H9 (cell line): ENCODE measurements around the gene IP6K2. TPM values are rescaled to one million over a fixed set of nuclear protein-coding genes. Genes with fewer than 3 reads are reported as not detected.

ENCODE experiments used
- DNase-seq: peaks from one replicate; pipeline ENCODE4 v3.0.0-alpha.2; 2017
- H2AFZ ChIP-seq: one replicate; pipeline ENCODE4 v1.6.1; 2013; ENCODE audit warnings: mild to moderate bottlenecking, low read length, control low read depth, moderate library complexity
- H2AK5ac ChIP-seq: 2 replicates; pipeline ENCODE4 v1.6.1; 2013; ENCODE audit warnings: low read length, control low read depth, mixed read lengths; ENCODE audit not compliant: insufficient read length
- H2BK120ac ChIP-seq: one replicate; pipeline ENCODE4 v1.6.1; 2013; ENCODE audit warnings: low read depth, mild to moderate bottlenecking, low read length, control low read depth, inconsistent platforms; ENCODE audit not compliant: poor library complexity, severe bottlenecking
- H2BK12ac ChIP-seq: 2 replicates; pipeline ENCODE4 v1.6.1; 2013; ENCODE audit warnings: low read length, control low read depth, mixed read lengths, low read depth; ENCODE audit not compliant: insufficient read length
- H2BK15ac ChIP-seq: 2 replicates; pipeline ENCODE4 v1.6.1; 2013; ENCODE audit warnings: low read depth, low read length, control low read depth
- H2BK20ac ChIP-seq: one replicate; pipeline ENCODE4 v1.6.1; 2013; ENCODE audit warnings: low read depth, mild to moderate bottlenecking, low read length, control low read depth, inconsistent platforms; ENCODE audit not compliant: poor library complexity, severe bottlenecking
- H2BK5ac ChIP-seq: 2 replicates; pipeline ENCODE4 v1.6.1; 2013; ENCODE audit warnings: low read length, control low read depth, mixed read lengths; ENCODE audit not compliant: insufficient read length
- H3K14ac ChIP-seq: 2 replicates; pipeline ENCODE4 v1.6.1; 2013; ENCODE audit warnings: low read length, control low read depth; ENCODE audit not compliant: insufficient read depth
- H3K18ac ChIP-seq: 2 replicates; pipeline ENCODE4 v1.6.1; 2013; ENCODE audit warnings: low read depth, mild to moderate bottlenecking, mixed read lengths, low read length, control low read depth; ENCODE audit not compliant: insufficient read length
- H3K23ac ChIP-seq: 2 replicates; pipeline ENCODE4 v1.6.1; 2013; ENCODE audit warnings: low read length, control low read depth, mixed read lengths, low read depth; ENCODE audit not compliant: insufficient read length
- H3K23me2 ChIP-seq: 2 replicates; pipeline ENCODE4 v1.6.1; 2013; ENCODE audit warnings: low read depth, mild to moderate bottlenecking, mixed read lengths, low read length, control low read depth; ENCODE audit not compliant: insufficient read length, poor library complexity, severe bottlenecking
- H3K27ac ChIP-seq: 2 replicates; pipeline ENCODE4 v1.5.1; 2013; ENCODE audit warnings: low read length, control low read depth, mixed read lengths, low read depth; ENCODE audit not compliant: insufficient read length
- H3K27me3 ChIP-seq: 2 replicates; pipeline ENCODE4 v1.6.1; 2013; ENCODE audit warnings: low read length, control low read depth, inconsistent platforms; ENCODE audit not compliant: insufficient read depth
- H3K4ac ChIP-seq: 2 replicates; pipeline ENCODE4 v1.6.1; 2013; ENCODE audit warnings: low read depth, mild to moderate bottlenecking, control low read depth, inconsistent platforms, low read length, moderate library complexity
- H3K4me1 ChIP-seq: 2 replicates; pipeline ENCODE4 v1.6.1; 2013; ENCODE audit warnings: low read length, control low read depth, inconsistent platforms; ENCODE audit not compliant: insufficient read depth
- H3K4me2 ChIP-seq: 2 replicates; pipeline ENCODE4 v1.6.1; 2013; ENCODE audit warnings: low read length, control low read depth, mixed read lengths; ENCODE audit not compliant: insufficient read length, insufficient read depth
- H3K56ac ChIP-seq: 2 replicates; pipeline ENCODE4 v1.6.1; 2013; ENCODE audit warnings: low read depth, mild to moderate bottlenecking, mixed read lengths, low read length, control low read depth; ENCODE audit not compliant: insufficient read length
- H3K79me1 ChIP-seq: 2 replicates; pipeline ENCODE4 v1.6.1; 2013; ENCODE audit warnings: low read depth, mild to moderate bottlenecking, moderate library complexity, low read length, control low read depth, inconsistent platforms; ENCODE audit not compliant: insufficient read depth, poor library complexity, severe bottlenecking
- H3K79me2 ChIP-seq: 2 replicates; pipeline ENCODE4 v1.6.1; 2013; ENCODE audit warnings: low read length, control low read depth, inconsistent platforms; ENCODE audit not compliant: insufficient read depth
- H3K9ac ChIP-seq: 2 replicates; pipeline ENCODE4 v1.6.1; 2013; ENCODE audit warnings: low read length, control low read depth, mixed read lengths; ENCODE audit not compliant: insufficient read length; ENCODE audit errors: extremely low read depth
- H3K9me3 ChIP-seq: one replicate; pipeline ENCODE4 v1.6.1; 2013; ENCODE audit warnings: low read depth, low read length, inconsistent platforms; ENCODE audit not compliant: control insufficient read depth
- H3T11ph ChIP-seq: one replicate; pipeline ENCODE4 v1.6.1; 2013; ENCODE audit warnings: mild to moderate bottlenecking, low read length, control low read depth, inconsistent platforms
- H4K20me1 ChIP-seq: one replicate; pipeline ENCODE4 v1.6.1; 2013; ENCODE audit not compliant: control insufficient read depth, insufficient read length, insufficient read depth
- H4K5ac ChIP-seq: 2 replicates; pipeline ENCODE4 v1.6.1; 2013; ENCODE audit warnings: low read depth, mild to moderate bottlenecking, mixed read lengths, low read length, control low read depth; ENCODE audit not compliant: insufficient read length
- H4K8ac ChIP-seq: replicated peaks from 2 replicates; pipeline ENCODE4 v1.6.1; 2013; ENCODE audit warnings: low read length, control low read depth, mixed read lengths, low read depth; ENCODE audit not compliant: insufficient read length
- H4K91ac ChIP-seq: 2 replicates; pipeline ENCODE4 v1.6.1; 2013; ENCODE audit warnings: low read depth, mild to moderate bottlenecking, moderate library complexity, mixed read lengths, low read length, control low read depth; ENCODE audit not compliant: insufficient read length
- H3K27ac Mint-ChIP-seq, 3 experiments: 2 replicates in 2 of 3; 3 replicates in 1 of 3; pipeline ENCODE4 v1.8.0; 2020 to 2021; ENCODE audit warnings: mixed read lengths in 3 of 3, mild to moderate bottlenecking in 1 of 3, moderate library complexity in 1 of 3
- H3K27me3 Mint-ChIP-seq: 2 replicates; pipeline ENCODE4 v1.8.0; 2021; ENCODE audit warnings: low read depth, mild to moderate bottlenecking, moderate library complexity, mixed read lengths
- H3K36me3 Mint-ChIP-seq, 3 experiments: 2 replicates in 2 of 3; 3 replicates in 1 of 3; pipeline ENCODE4 v1.8.0; 2020 to 2021; ENCODE audit warnings: low read depth in 3 of 3, mixed read lengths in 3 of 3; ENCODE audit not compliant: insufficient read depth in 1 of 3
- H3K4me1 Mint-ChIP-seq, 2 experiments: 2 replicates each; pipeline ENCODE4 v1.8.0; 2020; ENCODE audit warnings: mixed read lengths in 2 of 2
- H3K4me3 Mint-ChIP-seq, 2 experiments: 2 replicates in 1 of 2; 3 replicates in 1 of 2; pipeline ENCODE4 v1.8.0; 2020 to 2021; ENCODE audit warnings: mild to moderate bottlenecking in 2 of 2, mixed read lengths in 2 of 2, moderate library complexity in 1 of 2
- H3K9me3 Mint-ChIP-seq, 2 experiments: 2 replicates in 1 of 2; 3 replicates in 1 of 2; pipeline ENCODE4 v1.8.0; 2020; ENCODE audit warnings: mild to moderate bottlenecking in 2 of 2, mixed read lengths in 2 of 2, moderate library complexity in 1 of 2
- WGBS: extraction: QIAGEN DNeasy Blood & Tissue Kit; methylation state at CpG from one replicate; pipeline ENCODE4 v1.1.7; 2013; ENCODE audit warnings: missing lambda C conversion rate, low lambda C conversion rate, mixed read lengths; ENCODE audit not compliant: insufficient read length; ENCODE audit errors: extremely low coverage; 5-methylcytosine and 5-hydroxymethylcytosine counted together
- total RNA-seq: library from RNA; stranded (reverse); gene quantifications from 2 replicates; pipeline ENCODE4 v1.2.1, GENCODE V29; 2021
- TF ChIP-seq, protein P1 (sequence below): fragments of 200-600 bp; sonication (generic); conservative IDR thresholded peaks from 3 replicates; pipeline ENCODE4 v1.8.0; 2021; ENCODE audit warnings: antibody characterized with exemption, mild to moderate bottlenecking

The IP6K2 gene
- total RNA-seq, 1 experiment from 2014 or later, result 94.7 TPM

DNA sequence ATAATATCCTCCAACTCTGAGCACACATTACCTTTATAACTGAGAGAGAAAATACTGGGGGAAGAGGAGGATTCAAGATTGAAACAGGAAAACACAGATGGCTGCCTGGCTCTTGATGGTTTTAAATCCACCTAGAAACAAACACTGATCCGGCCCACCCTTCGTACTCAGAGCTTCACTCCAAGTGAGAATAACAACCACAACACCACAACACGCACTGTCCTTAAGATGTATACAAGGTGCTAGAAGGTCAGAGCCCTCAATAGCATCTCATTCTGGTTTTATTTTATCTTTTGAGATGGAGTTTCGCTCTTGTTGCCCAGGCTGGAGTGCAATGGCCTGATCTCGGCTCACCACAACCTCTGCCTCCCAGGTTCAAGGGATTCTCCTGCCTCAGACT, 9.9 kb downstream of the IP6K2 start:
- H2AFZ ChIP-seq, result no peak overlapping the region
- no peak overlapping the region for H3K4me2 ChIP-seq
- no peak overlapping the region for H2BK120ac ChIP-seq
- H3K9me3 Mint-ChIP-seq, result no peaks in the 10 kb centered on the region
- no CpG with 5 or more reads among the region's 5 CpGs for WGBS
- H2BK15ac ChIP-seq, result no peak overlapping the region
- no peak overlapping the region for H2BK20ac ChIP-seq
- DNase-seq, result no peak
- H2BK5ac ChIP-seq, result no peak overlapping the region
- no peaks in the 10 kb centered on the region for H3K23me2 ChIP-seq
- peak overlapping the region in 2 of 3 experiments; percentile 21 to 44; a peak in 2 of 7 replicates for H3K27ac Mint-ChIP-seq
- H3K27ac ChIP-seq, result no peak overlapping the region
- H3K79me1 ChIP-seq, result peaks cover 6% of the 10 kb centered on the region
- H2AK5ac ChIP-seq, result no peak overlapping the region
- no peaks in the 10 kb centered on the region for H3K27me3 ChIP-seq
- H3K14ac ChIP-seq, result no peak overlapping the region
- no peak overlapping the region for H3K23ac ChIP-seq
- H3T11ph ChIP-seq, result no peak overlapping the region
- no peak overlapping the region for H3K4ac ChIP-seq
- H3K9me3 ChIP-seq, result no peaks in the 10 kb centered on the region
- H3K36me3 Mint-ChIP-seq, result peaks cover 42 to 74% (median 73%) of the 10 kb centered on the region in 3 experiments; a peak in 6 of 7 replicates
- H4K20me1 ChIP-seq, result no peaks in the 10 kb centered on the region
- H3K9ac ChIP-seq, result no peak overlapping the region
- H3K4me1 ChIP-seq, result no peaks in the 10 kb centered on the region; the same call in 1 of the 2 replicates
- H3K27me3 Mint-ChIP-seq, result no peaks in the 10 kb centered on the region
- H2BK12ac ChIP-seq, result no peak overlapping the region
- H3K79me2 ChIP-seq, result peaks cover 65% of the 10 kb centered on the region; the same call in 1 of the 2 replicates
- H3K18ac ChIP-seq, result no peak overlapping the region
- H4K5ac ChIP-seq, result no peak overlapping the region
- peaks cover 43 to 45% of the 10 kb centered on the region in 2 experiments for H3K4me1 Mint-ChIP-seq
- H4K91ac ChIP-seq, result no peak overlapping the region
- H3K56ac ChIP-seq, result no peak overlapping the region
- no peak overlapping the region for H3K4me3 Mint-ChIP-seq
- no peak overlapping the region for H4K8ac ChIP-seq
- TF ChIP-seq, protein P1, sequence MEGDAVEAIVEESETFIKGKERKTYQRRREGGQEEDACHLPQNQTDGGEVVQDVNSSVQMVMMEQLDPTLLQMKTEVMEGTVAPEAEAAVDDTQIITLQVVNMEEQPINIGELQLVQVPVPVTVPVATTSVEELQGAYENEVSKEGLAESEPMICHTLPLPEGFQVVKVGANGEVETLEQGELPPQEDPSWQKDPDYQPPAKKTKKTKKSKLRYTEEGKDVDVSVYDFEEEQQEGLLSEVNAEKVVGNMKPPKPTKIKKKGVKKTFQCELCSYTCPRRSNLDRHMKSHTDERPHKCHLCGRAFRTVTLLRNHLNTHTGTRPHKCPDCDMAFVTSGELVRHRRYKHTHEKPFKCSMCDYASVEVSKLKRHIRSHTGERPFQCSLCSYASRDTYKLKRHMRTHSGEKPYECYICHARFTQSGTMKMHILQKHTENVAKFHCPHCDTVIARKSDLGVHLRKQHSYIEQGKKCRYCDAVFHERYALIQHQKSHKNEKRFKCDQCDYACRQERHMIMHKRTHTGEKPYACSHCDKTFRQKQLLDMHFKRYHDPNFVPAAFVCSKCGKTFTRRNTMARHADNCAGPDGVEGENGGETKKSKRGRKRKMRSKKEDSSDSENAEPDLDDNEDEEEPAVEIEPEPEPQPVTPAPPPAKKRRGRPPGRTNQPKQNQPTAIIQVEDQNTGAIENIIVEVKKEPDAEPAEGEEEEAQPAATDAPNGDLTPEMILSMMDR, result no peak
